ENCODE measurements around the gene CDC40.

Gene CDC40

DNA sequence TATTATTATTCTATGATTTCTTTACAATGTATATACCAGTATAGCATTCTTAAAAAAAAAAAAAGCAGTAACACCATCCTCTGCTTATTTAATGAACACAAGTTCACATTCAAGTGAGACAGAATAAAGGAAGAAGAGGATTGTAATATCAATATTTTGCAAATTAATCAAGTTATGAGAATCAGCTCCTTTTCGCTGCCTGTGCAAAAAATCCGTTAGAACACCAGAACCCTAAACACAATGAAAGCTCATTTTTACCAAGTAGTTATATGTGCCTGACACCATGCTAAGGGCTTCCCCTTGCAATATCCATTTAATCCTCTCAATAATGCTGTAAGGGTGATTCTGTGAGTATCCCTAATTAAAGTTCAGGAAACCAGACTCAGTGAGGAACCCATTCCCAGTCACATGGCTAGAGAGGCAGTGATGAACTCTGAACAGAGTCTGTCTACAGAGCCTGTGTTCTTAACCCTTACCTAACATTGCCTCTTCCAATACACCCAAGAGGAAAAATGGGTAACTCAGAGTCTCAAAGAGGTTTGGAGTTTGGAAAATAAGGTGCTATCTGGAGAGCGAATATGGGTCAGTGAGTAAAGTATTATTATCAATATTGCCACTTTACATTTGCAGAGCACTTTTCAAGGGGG is 66.8 kb downstream of the CDC40 start:
- DNase-seq (ENCODE audit: extremely low read depth, low read depth): no peak
- TF ChIP-seq, protein P1, sequence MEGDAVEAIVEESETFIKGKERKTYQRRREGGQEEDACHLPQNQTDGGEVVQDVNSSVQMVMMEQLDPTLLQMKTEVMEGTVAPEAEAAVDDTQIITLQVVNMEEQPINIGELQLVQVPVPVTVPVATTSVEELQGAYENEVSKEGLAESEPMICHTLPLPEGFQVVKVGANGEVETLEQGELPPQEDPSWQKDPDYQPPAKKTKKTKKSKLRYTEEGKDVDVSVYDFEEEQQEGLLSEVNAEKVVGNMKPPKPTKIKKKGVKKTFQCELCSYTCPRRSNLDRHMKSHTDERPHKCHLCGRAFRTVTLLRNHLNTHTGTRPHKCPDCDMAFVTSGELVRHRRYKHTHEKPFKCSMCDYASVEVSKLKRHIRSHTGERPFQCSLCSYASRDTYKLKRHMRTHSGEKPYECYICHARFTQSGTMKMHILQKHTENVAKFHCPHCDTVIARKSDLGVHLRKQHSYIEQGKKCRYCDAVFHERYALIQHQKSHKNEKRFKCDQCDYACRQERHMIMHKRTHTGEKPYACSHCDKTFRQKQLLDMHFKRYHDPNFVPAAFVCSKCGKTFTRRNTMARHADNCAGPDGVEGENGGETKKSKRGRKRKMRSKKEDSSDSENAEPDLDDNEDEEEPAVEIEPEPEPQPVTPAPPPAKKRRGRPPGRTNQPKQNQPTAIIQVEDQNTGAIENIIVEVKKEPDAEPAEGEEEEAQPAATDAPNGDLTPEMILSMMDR (IDR thresholded peaks at IDR 0.05; ENCODE audit: low read depth, low read length, missing control alignments): no peak
- no peak overlapping the region for H3K4me3 ChIP-seq (replicated peaks; ENCODE audit: low read depth, low read length)

DNA sequence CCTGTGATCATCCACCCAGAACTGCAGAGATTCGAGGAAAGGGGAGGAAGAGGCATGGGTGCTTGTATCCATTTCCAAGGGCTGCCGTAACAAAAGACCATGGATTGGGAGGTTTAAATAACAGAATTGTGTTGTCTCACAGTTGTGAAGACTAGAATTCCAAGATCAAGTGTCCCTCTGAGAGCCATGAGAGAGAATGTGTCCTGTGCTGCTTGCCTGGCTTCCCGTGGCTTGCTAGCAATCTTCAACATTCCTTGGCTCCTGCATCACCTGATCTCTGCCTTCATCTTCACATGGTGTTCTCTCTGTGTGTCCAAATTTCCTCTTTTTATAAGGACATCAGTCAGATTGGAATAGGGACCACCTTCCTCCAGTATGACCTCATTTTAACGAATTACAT is 69.8 kb downstream of the CDC40 start:
- H3K4me3 ChIP-seq (replicated peaks; ENCODE audit: low read depth, low read length): no peak overlapping the region
- DNase-seq (ENCODE audit: extremely low read depth, low read depth): no peak
- TF ChIP-seq, protein P1 (IDR thresholded peaks at IDR 0.05; ENCODE audit: low read depth, low read length, missing control alignments): no peak

- no peak overlapping the region for H3K4me3 ChIP-seq (replicated peaks; ENCODE audit: low read depth, low read length)
- DNase-seq (ENCODE audit: extremely low read depth, low read depth): no peak
- TF ChIP-seq, protein P1 (IDR thresholded peaks at IDR 0.05; ENCODE audit: low read depth, low read length, missing control alignments): no peak
These were observed 70.6 kb downstream of the CDC40 start for GRCh38 chr6:110250838-110251237.

- TF ChIP-seq, protein P1 (IDR thresholded peaks at IDR 0.05; ENCODE audit: low read depth, low read length, missing control alignments): no peak
- peak; percentile 14 for DNase-seq (ENCODE audit: extremely low read depth, low read depth)
- no peak overlapping the region for H3K4me3 ChIP-seq (replicated peaks; ENCODE audit: low read depth, low read length)
These were observed 75.1 kb downstream of the CDC40 start for GRCh38 chr6:110255211-110255750.

- TF ChIP-seq, protein P1 (IDR thresholded peaks at IDR 0.05; ENCODE audit: low read depth, low read length, missing control alignments): no peak
- no peak for DNase-seq (ENCODE audit: extremely low read depth, low read depth)
- no peak overlapping the region for H3K4me3 ChIP-seq (replicated peaks; ENCODE audit: low read depth, low read length)
These were observed 76.1 kb downstream of the CDC40 start for GRCh38 chr6:110256366-110256765.

GRCh38 chr6:110265273-110265672 is 85.0 kb downstream of the CDC40 start:
- TF ChIP-seq, protein P1 (IDR thresholded peaks at IDR 0.05; ENCODE audit: low read depth, low read length, missing control alignments): no peak
- no peak overlapping the region for H3K4me3 ChIP-seq (replicated peaks; ENCODE audit: low read depth, low read length)
- DNase-seq (ENCODE audit: extremely low read depth, low read depth): no peak

All from HFF-Myc (cell line).